SK-N-SH treated with all-trans-retinoic acid at 6 μM for 48 hours (cell line): ENCODE data around the gene CPA1.

Source experiments
- ATAC-seq: fragments of 200-7000 bp; cut with Tn5 transposase; 3 replicates; pipeline ENCODE4 v1.9.1; 2020; ENCODE audit warnings: mild to moderate bottlenecking, moderate library complexity
- ARNTL ChIP-seq: fragments of 450-650 bp; formaldehyde crosslinking; IDR thresholded peaks from 2 replicates; pipeline ENCODE4 v1.5.0; 2020; ENCODE audit warnings: low read depth, mild to moderate bottlenecking, moderate library complexity, borderline replicate concordance
- BACH2 ChIP-seq: fragments of 250-450 bp; sonication (Bioruptor Pico); IDR thresholded peaks from 2 replicates; pipeline ENCODE4 v1.9.0; 2021; ENCODE audit warnings: mild to moderate bottlenecking, borderline replicate concordance
- CREB5 ChIP-seq: fragments of 250-450 bp; sonication (Bioruptor Pico); IDR thresholded peaks from 2 replicates; pipeline ENCODE4 v1.5.1; 2020; ENCODE audit warnings: low read depth, mild to moderate bottlenecking, moderate library complexity
- CSDC2 ChIP-seq: fragments of 250-450 bp; sonication (Bioruptor Pico); IDR thresholded peaks from 2 replicates; pipeline ENCODE4 v1.5.0; 2020; ENCODE audit warnings: mild to moderate bottlenecking, moderate library complexity
- ESRRG ChIP-seq: fragments of 250-450 bp; sonication (Bioruptor Pico); IDR thresholded peaks from 2 replicates; pipeline ENCODE4 v1.6.1; 2021; ENCODE audit warnings: mild to moderate bottlenecking
- GLIS3 ChIP-seq: fragments of 250-450 bp; sonication (Bioruptor Pico); IDR thresholded peaks from 2 replicates; pipeline ENCODE4 v1.5.0; 2020; ENCODE audit warnings: mild to moderate bottlenecking, moderate library complexity
- OSR1 ChIP-seq: fragments of 250-450 bp; sonication (Bioruptor Pico); IDR thresholded peaks from 2 replicates; pipeline ENCODE4 v1.8.0; 2022; ENCODE audit warnings: moderate library complexity, mild to moderate bottlenecking, inconsistent platforms
- PATZ1 ChIP-seq: fragments of 250-450 bp; sonication (Bioruptor Pico); IDR thresholded peaks from 2 replicates; pipeline ENCODE4 v1.8.0; 2020; ENCODE audit warnings: mild to moderate bottlenecking, moderate library complexity, borderline replicate concordance
- POU6F1 ChIP-seq: fragments of 250-450 bp; sonication (Bioruptor Pico); IDR thresholded peaks from 2 replicates; pipeline ENCODE4 v1.8.0; 2021; ENCODE audit warnings: low read depth, mild to moderate bottlenecking, moderate library complexity, borderline replicate concordance
- RARB ChIP-seq: fragments of 250-450 bp; sonication (Bioruptor Pico); IDR thresholded peaks from 2 replicates; pipeline ENCODE4 v1.8.0; 2021; ENCODE audit warnings: mild to moderate bottlenecking, moderate library complexity
- SNAI2 ChIP-seq: fragments of 250-450 bp; sonication (Bioruptor Pico); IDR thresholded peaks from 2 replicates; pipeline ENCODE4 v1.5.0; 2020; ENCODE audit warnings: mild to moderate bottlenecking, moderate library complexity
- TCF4 ChIP-seq: fragments of 250-450 bp; sonication (Bioruptor Pico); IDR thresholded peaks from 2 replicates; pipeline ENCODE4 v1.8.0; 2021; ENCODE audit warnings: mild to moderate bottlenecking, moderate library complexity, borderline replicate concordance
- TOX ChIP-seq: fragments of 250-450 bp; sonication (Bioruptor Pico); IDR thresholded peaks from 2 replicates; pipeline ENCODE4 v1.8.0; 2021; ENCODE audit warnings: mild to moderate bottlenecking, moderate library complexity, borderline replicate concordance
- ZC3H10 ChIP-seq: fragments of 250-450 bp; sonication (Bioruptor Pico); IDR thresholded peaks from 2 replicates; pipeline ENCODE4 v1.5.1; 2021; ENCODE audit warnings: mild to moderate bottlenecking, moderate library complexity
- ZFP3 ChIP-seq: fragments of 250-450 bp; sonication (Bioruptor Pico); IDR thresholded peaks from 2 replicates; pipeline ENCODE4 v1.5.0; 2020; ENCODE audit warnings: mild to moderate bottlenecking, moderate library complexity
- ZFP30 ChIP-seq: fragments of 450-650 bp; formaldehyde crosslinking; IDR thresholded peaks from 2 replicates; pipeline ENCODE4 v1.5.0; 2022; ENCODE audit warnings: mild to moderate bottlenecking, moderate library complexity
- ZNF565 ChIP-seq: fragments of 450-650 bp; formaldehyde crosslinking; conservative IDR thresholded peaks from 2 replicates; pipeline ENCODE4 v1.5.0; 2020; ENCODE audit warnings: low read depth, mild to moderate bottlenecking, moderate library complexity
- ZNF8 ChIP-seq: fragments of 450-650 bp; formaldehyde crosslinking; IDR thresholded peaks from 2 replicates; pipeline ENCODE4 v1.5.0; 2020; ENCODE audit warnings: mild to moderate bottlenecking, moderate library complexity

CPA1 gene

GRCh38 chr7:130436253-130436652, 56.0 kb downstream of the CPA1 start:
- no peak for ATAC-seq
- TF ChIP-seq ZC3H10 (CRISPR knock-in tag) (no peak), ZFP30 (CRISPR knock-in tag) (no peak), ZNF565 (CRISPR knock-in tag) (no peak), GLIS3 (CRISPR knock-in tag) (no peak), TCF4 (CRISPR knock-in tag) (no peak), ZFP3 (CRISPR knock-in tag) (no peak), TOX (CRISPR knock-in tag) (no peak), PATZ1 (CRISPR knock-in tag) (no peak), RARB (CRISPR knock-in tag) (no peak), OSR1 (CRISPR knock-in tag) (no peak), ZNF8 (CRISPR knock-in tag) (no peak), CSDC2 (no peak), ARNTL (CRISPR knock-in tag) (no peak), POU6F1 (no peak), CREB5 (CRISPR knock-in tag) (no peak), ESRRG (CRISPR knock-in tag) (no peak), BACH2 (CRISPR knock-in tag) (no peak), SNAI2 (CRISPR knock-in tag) (no peak)
- TF ChIP-seq, all 23 proteins: peak for 0
